Gastrocnemius medialis (tissue), 4 donors: ENCODE measurements around the gene LZTS3. TPM values are rescaled to one million over a fixed set of nuclear protein-coding genes. Genes with fewer than 3 reads are reported as not detected.

ENCODE experiments used
- ATAC-seq, 2 donors: fragments of 150-250 bp; one replicate each; pipeline ENCODE4 v1.9.1; 2016
- DNase-seq, 2 donors: peaks; one replicate each; pipeline ENCODE4 v3.0.0-alpha.2; 2019
- H3K27ac ChIP-seq, 4 donors: fragments of 200-600 bp; sonication (generic); 1 replicate in 1 of 4; 2 replicates in 3 of 4; pipeline ENCODE4 v1.5.1; 2016 to 2018; ENCODE audit warnings: mild to moderate bottlenecking in 2 of 4, moderate library complexity in 1 of 4
- H3K27me3 ChIP-seq, 3 donors: fragments of 200-600 bp; sonication (generic) in 2 of 3; 1 replicate in 1 of 3; 2 replicates in 2 of 3; pipeline versions ENCODE4 v1.5.1 to v1.6.0; 2016 to 2019; ENCODE audit warnings: mild to moderate bottlenecking in 1 of 3, moderate library complexity in 1 of 3
- H3K36me3 ChIP-seq, 2 donors: fragments of 200-600 bp; sonication (generic) in 1 of 2; one replicate each; pipeline ENCODE4 v1.5.1; 2017 to 2018
- H3K4me1 ChIP-seq, 2 donors: fragments of 200-600 bp; sonication (generic) in 1 of 2; one replicate each; pipeline ENCODE4 v1.5.1; 2016 to 2017; ENCODE audit warnings: mild to moderate bottlenecking in 2 of 2
- H3K4me3 ChIP-seq, 4 donors: fragments of 200-600 bp; sonication (generic) in 3 of 4; 1 replicate in 1 of 4; 2 replicates in 3 of 4; pipeline ENCODE4 v1.5.1; 2016 to 2019; ENCODE audit warnings: mild to moderate bottlenecking in 2 of 4
- H3K9me3 ChIP-seq, 3 donors: fragments of 200-600 bp; sonication (generic) in 2 of 3; 1 replicate in 1 of 3; 2 replicates in 2 of 3; pipeline ENCODE4 v1.5.1; 2016 to 2019
- CTCF ChIP-seq, 5 experiments: fragments of 450-650 bp in 3 of 5; fragments of 200-600 bp in 2 of 5; sonication (generic) in 2 of 5; IDR thresholded peaks in 4 of 5; conservative IDR thresholded peaks in 1 of 5; 1 replicate in 4 of 5; 2 replicates in 1 of 5; pipeline ENCODE4 v1.5.1; 2016 to 2019; ENCODE audit warnings: antibody characterized with exemption in 5 of 5, mild to moderate bottlenecking in 3 of 5, moderate library complexity in 3 of 5
- POLR2A ChIP-seq, 2 donors: fragments of 450-650 bp; IDR thresholded peaks; one replicate each; pipeline ENCODE4 v1.6.1; 2017; ENCODE audit warnings: antibody characterized with exemption in 2 of 2, mild to moderate bottlenecking in 2 of 2, moderate library complexity in 2 of 2
- in situ Hi-C, 4 donors: fragments of 200-750 bp; cut with MboI; loops; one replicate each; pipeline versions ENCODE4 v1.15.0 to v1.8.0; 2017; ENCODE audit warnings: low sequenced_read_pairs in 4 of 4
- intact Hi-C: fragments of 100-400 bp; cut with DNase I; formaldehyde crosslinking; loops from one replicate; pipeline ENCODE4 v1.15.1; 2023; ENCODE audit warnings: low total_unique reads
- total RNA-seq, 4 donors: library from RNA; depleted of rRNA; stranded (reverse); fragments of >200 nt; gene quantifications; one replicate each; pipeline versions ENCODE4 v1.1.0 to v1.2.3, GENCODE V29; 2016

The LZTS3 gene
- total RNA-seq, 4 donors from 2014 or later: 15.3 to 33.4 (median 18.9) TPM

GRCh38 chr20:3199976-3200755, 26.8 kb upstream of the LZTS3 start:
- no peaks in the 10 kb centered on the region for H3K9me3 ChIP-seq
- H3K4me1 ChIP-seq: peaks cover 8 to 14% of the 10 kb centered on the region in 2 donors
- no peak overlapping the region for H3K4me3 ChIP-seq
- H3K36me3 ChIP-seq: peaks cover 0 to 58% of the 10 kb centered on the region in 2 donors
- in situ Hi-C loops (loop anchor here in 1 of 4 donors (25.0 kb wide), 1 partner anchor 138 kb away; the partner anchor contains the start of gene OXT), intact Hi-C loops (loop anchor here (10.0 kb wide), 1 partner anchor 155 kb away; the partner anchor contains the start of genes GNRH2 and MRPS26)
- ATAC-seq (no peak), DNase-seq (no peak)
- TF ChIP-seq POLR2A (IDR thresholded peaks at IDR 0.05) (no peak), CTCF (IDR thresholded peaks at IDR 0.05 in 4 of 5, conservative IDR thresholded peaks at IDR 0.05 in 1 of 5) (no peak)
- no peak overlapping the region for H3K27ac ChIP-seq
- H3K27me3 ChIP-seq: no peaks in the 10 kb centered on the region

DNA sequence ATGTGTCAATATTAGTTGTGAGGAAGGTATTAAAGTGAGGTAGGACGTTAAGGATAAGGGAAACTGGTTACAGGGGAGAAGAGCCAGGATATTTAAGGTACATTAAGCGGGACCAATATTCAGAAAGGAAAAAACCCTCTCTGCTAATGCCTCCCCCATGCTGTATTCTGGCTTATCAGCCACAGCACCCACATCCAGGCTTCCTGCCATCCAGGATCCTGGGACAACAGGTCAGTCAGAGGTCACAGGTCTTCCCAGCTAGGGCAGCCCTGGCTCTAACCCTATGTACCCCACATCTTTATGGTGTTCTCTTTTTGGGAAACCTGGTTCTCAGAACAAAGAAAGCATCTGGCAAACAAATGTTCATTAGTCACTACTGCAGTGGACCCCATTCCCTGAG, 25.9 kb upstream of the LZTS3 start:
- intact Hi-C loops (no loop called here), in situ Hi-C loops (loop anchor here in 1 of 4 donors (25.0 kb wide), 1 partner anchor 137 kb away; the partner anchor contains the start of gene OXT)
- TF ChIP-seq CTCF (IDR thresholded peaks at IDR 0.05 in 4 of 5, conservative IDR thresholded peaks at IDR 0.05 in 1 of 5) (no peak), POLR2A (IDR thresholded peaks at IDR 0.05) (no peak)
- H3K9me3 ChIP-seq: no peaks in the 10 kb centered on the region
- H3K27ac ChIP-seq: no peak overlapping the region
- H3K36me3 ChIP-seq: peaks cover 3 to 68% of the 10 kb centered on the region in 2 donors
- no peaks in the 10 kb centered on the region for H3K27me3 ChIP-seq
- H3K4me3 ChIP-seq: no peak overlapping the region
- ATAC-seq: no peak
- DNase-seq: no peak
- peaks cover 8 to 14% of the 10 kb centered on the region in 2 donors for H3K4me1 ChIP-seq

DNA sequence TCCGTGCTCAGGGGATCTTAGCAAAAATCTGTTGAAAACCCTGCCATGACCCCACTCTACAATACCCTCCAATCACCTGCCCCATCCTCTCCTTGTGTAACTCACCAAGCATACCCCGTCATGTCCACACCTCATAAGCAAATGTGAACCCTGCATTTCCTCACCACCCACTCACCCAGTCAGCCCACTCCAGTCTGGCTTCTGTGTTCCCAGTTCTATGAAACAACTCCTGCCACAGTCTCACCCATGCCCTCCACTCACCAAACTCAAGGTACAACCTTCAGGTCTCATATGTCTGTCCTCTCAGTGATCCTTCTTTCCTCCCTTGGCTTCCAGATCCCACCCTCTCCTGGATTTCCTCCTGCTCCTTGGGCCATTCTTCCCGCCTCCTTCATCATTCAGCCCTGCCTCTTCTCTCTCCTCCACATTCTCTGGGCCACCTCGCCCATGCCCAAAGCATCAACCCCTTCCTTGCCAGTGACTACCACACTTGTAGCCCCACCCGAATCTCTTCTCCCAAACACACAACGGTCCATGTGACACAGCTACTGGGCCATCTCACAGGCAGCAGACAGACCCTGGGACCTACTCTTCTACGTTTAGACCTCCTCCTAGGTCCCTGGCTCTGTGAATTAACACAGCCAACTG, 22.4 kb upstream of the LZTS3 start:
- ATAC-seq (no peak), DNase-seq (no peak)
- peaks cover 3 to 85% of the 10 kb centered on the region in 2 donors for H3K36me3 ChIP-seq
- no peak overlapping the region for H3K4me3 ChIP-seq
- no peaks in the 10 kb centered on the region for H3K4me1 ChIP-seq
- TF ChIP-seq CTCF (IDR thresholded peaks at IDR 0.05 in 4 of 5, conservative IDR thresholded peaks at IDR 0.05 in 1 of 5): no peak
- no peak for TF ChIP-seq POLR2A (IDR thresholded peaks at IDR 0.05)
- H3K27ac ChIP-seq: no peak overlapping the region
- in situ Hi-C loops: loop anchor here in 1 of 4 donors (25.0 kb wide), 1 partner anchor 133 kb away; the partner anchor contains the start of gene OXT
- no peaks in the 10 kb centered on the region for H3K27me3 ChIP-seq
- no peaks in the 10 kb centered on the region for H3K9me3 ChIP-seq
- intact Hi-C loops: no loop called here

GRCh38 chr20:3194617-3195280, 21.4 kb upstream of the LZTS3 start:
- no peak for TF ChIP-seq POLR2A (IDR thresholded peaks at IDR 0.05)
- no peak for TF ChIP-seq CTCF (IDR thresholded peaks at IDR 0.05 in 4 of 5, conservative IDR thresholded peaks at IDR 0.05 in 1 of 5)
- H3K9me3 ChIP-seq: no peaks in the 10 kb centered on the region
- intact Hi-C loops: no loop called here
- in situ Hi-C loops: loop anchor here in 1 of 4 donors (25.0 kb wide), 1 partner anchor 132 kb away; the partner anchor contains the start of gene OXT
- H3K27me3 ChIP-seq: no peaks in the 10 kb centered on the region
- H3K4me1 ChIP-seq: no peaks in the 10 kb centered on the region
- ATAC-seq (no peak), DNase-seq (no peak)
- no peak overlapping the region for H3K4me3 ChIP-seq
- H3K36me3 ChIP-seq: peaks cover 3 to 85% of the 10 kb centered on the region in 2 donors
- no peak overlapping the region for H3K27ac ChIP-seq
